SJSA1 (cell line): Measurements from ENCODE around the gene CYP26C1. TPM values are rescaled to one million over a fixed set of nuclear protein-coding genes. Genes with fewer than 3 reads are reported as not detected.

Source experiments
- DNase-seq, 2 experiments: peaks; one replicate each; pipeline ENCODE4 v3.0.0-alpha.2; 2015 to 2020; ENCODE audit warnings: low spot score in 2 of 2, low read depth in 1 of 2
- H3K27ac ChIP-seq: fragments of 250-450 bp; sonication (Bioruptor Pico); 2 replicates; pipeline ENCODE4 v1.5.1; 2020; ENCODE audit warnings: mild to moderate bottlenecking, moderate library complexity
- H3K27me3 ChIP-seq: fragments of 250-450 bp; sonication (Bioruptor Pico); replicated peaks from 2 replicates; pipeline ENCODE4 v1.5.1; 2020; ENCODE audit warnings: mild to moderate bottlenecking, moderate library complexity
- H3K36me3 ChIP-seq: fragments of 250-450 bp; sonication (Bioruptor Pico); 2 replicates; pipeline ENCODE4 v1.5.1; 2020; ENCODE audit warnings: mild to moderate bottlenecking
- H3K4me1 ChIP-seq: fragments of 250-450 bp; sonication (Bioruptor Pico); replicated peaks from 2 replicates; pipeline ENCODE4 v1.6.1; 2021; ENCODE audit warnings: mild to moderate bottlenecking
- H3K4me3 ChIP-seq: fragments of 250-450 bp; sonication (Bioruptor Pico); 2 replicates; pipeline ENCODE4 v1.5.1; 2020; ENCODE audit warnings: mild to moderate bottlenecking
- H3K9me3 ChIP-seq: fragments of 250-450 bp; sonication (Bioruptor Pico); replicated peaks from 2 replicates; pipeline ENCODE4 v1.5.1; 2020; ENCODE audit warnings: mild to moderate bottlenecking
- total RNA-seq: library from RNA; depleted of rRNA; stranded (reverse); fragments of >200 nt; shearing (Covaris generic); gene quantifications from 2 replicates; pipeline ENCODE4 v1.2.3, GENCODE V29; 2014

CYP26C1 gene
- total RNA-seq, 1 experiment from 2014 or later = not detected

DNA sequence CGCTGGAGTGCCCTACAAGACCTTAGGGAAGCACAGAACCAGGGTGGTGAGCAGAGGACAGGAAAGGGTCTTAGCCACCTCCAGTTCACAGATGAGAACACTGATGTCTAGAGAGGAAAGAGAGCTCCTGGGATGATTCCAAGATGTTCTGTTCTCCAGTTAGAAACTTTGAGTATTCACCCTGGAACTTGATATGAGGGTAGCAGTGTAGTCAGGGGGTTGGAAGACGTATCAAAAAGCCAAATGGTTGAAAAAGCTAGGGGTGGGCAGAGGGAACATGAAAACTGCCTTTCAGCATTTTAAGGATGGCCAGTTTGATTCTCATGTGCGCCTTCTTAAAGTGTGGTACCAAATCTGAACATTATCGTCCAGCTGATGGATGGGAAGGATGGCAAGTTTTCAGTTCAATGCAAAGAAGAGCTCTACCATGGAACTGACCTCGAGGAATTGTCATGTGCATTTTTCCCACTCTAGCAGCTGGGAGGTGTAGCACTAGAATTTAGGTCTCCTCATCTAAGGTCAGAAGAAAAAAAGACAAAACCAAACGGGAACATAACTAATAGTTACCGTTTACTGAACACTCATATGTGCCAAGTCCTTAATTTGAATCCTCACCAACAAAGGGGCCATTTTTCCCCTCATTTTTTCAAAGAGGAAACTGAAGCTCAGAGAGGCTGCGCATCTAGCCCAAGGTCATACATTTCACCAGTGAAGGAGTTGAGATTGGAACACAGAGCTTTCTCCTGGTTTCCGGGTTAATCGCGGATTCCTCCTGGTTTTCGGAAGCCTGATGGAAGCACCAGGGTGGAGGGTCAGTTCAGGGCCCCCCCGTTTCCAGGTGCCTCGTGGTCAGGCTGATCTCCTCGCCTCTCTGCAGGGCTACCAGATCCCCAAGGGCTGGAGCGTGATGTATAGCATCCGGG lies 7.1 kb downstream of the CYP26C1 start:
- H3K4me3 ChIP-seq = peak overlapping the region; percentile 30
- peaks cover 38% of the 10 kb centered on the region for H3K27me3 ChIP-seq

GRCh38 chr10:93068411-93069244 lies 8.0 kb downstream of the CYP26C1 start:
- peaks cover 41% of the 10 kb centered on the region for H3K4me1 ChIP-seq
- H3K27me3 ChIP-seq = peaks cover 47% of the 10 kb centered on the region
- H3K27ac ChIP-seq = no peak overlapping the region
- no peaks in the 10 kb centered on the region for H3K9me3 ChIP-seq
- peak; percentile 54 to 67 for DNase-seq
- H3K4me3 ChIP-seq = peak overlapping the region; percentile 30
- H3K36me3 ChIP-seq = no peaks in the 10 kb centered on the region

More for the DNA sequence above, 7.1 kb downstream of the CYP26C1 start:
- no peak for DNase-seq
- Histone ChIP-seq H3K4me1 (peaks cover 35% of the 10 kb centered on the region), H3K36me3 (no peaks in the 10 kb centered on the region), H3K27ac (no peak overlapping the region), H3K9me3 (peaks cover 3% of the 10 kb centered on the region; the same call in 1 of the 2 replicates)

- peaks cover 46% of the 10 kb centered on the region for H3K4me1 ChIP-seq
- no peak overlapping the region for H3K27ac ChIP-seq
- H3K9me3 ChIP-seq = no peaks in the 10 kb centered on the region
- peaks cover 49% of the 10 kb centered on the region for H3K27me3 ChIP-seq
- H3K36me3 ChIP-seq = no peaks in the 10 kb centered on the region
- peak in 1 of 2 experiments; percentile 35 for DNase-seq
- H3K4me3 ChIP-seq = no peak overlapping the region
Observed at GRCh38 chr10:93069245-93069561, 8.6 kb downstream of the CYP26C1 start.

DNA sequence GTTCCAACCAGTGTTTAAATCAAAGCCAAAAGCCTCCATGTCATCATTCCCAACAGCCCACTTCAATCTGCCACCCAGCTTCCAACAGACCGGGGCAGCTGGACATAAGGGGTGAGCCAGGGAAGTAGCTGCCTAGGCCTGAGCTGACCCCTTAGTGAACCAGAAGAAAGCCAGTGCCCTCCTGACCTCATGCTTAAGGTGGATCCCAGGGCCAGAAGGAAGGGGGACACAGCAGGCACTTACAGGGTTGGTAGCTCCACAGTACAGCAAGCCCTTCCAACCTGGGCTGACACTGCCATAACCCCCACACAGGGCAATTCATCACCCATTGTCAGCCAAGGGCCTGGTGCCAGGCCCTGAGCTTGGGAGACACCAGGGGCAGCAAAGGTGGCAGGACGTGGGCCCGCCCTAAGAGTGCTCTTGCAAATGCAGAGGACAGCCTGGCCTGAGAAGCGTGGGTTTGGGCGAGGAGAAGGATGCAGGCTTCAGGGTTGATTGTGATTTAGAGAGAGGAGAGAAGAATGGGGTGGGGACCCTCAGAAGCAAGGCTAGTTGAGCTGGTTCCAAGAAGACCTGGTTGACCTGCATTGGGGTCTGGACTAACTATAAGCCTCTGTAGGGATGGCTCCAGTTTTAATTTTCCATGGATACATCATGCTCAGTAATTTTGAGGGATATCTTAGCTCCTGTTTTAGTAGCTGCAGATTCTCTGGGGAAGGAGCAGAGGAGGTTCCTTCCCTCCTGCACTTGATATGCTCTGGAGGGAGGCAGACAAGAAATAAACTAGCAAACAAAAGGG lies 10.0 kb downstream of the CYP26C1 start:
- DNase-seq = peak in 1 of 2 experiments; percentile 26
- peaks cover 47% of the 10 kb centered on the region for H3K27me3 ChIP-seq
- no peak overlapping the region for H3K27ac ChIP-seq
- H3K4me3 ChIP-seq = no peak overlapping the region
- no peaks in the 10 kb centered on the region for H3K36me3 ChIP-seq
- H3K4me1 ChIP-seq = peaks cover 49% of the 10 kb centered on the region
- H3K9me3 ChIP-seq = no peaks in the 10 kb centered on the region

GRCh38 chr10:93071177-93071472 lies 10.5 kb downstream of the CYP26C1 start:
- H3K4me3 ChIP-seq = no peak overlapping the region
- H3K36me3 ChIP-seq = no peaks in the 10 kb centered on the region
- H3K27ac ChIP-seq = no peak overlapping the region
- no peaks in the 10 kb centered on the region for H3K9me3 ChIP-seq
- peaks cover 47% of the 10 kb centered on the region for H3K4me1 ChIP-seq
- H3K27me3 ChIP-seq = peaks cover 42% of the 10 kb centered on the region
- peak in 1 of 2 experiments; percentile 42 for DNase-seq

GRCh38 chr10:93071674-93072224 lies 11.2 kb downstream of the CYP26C1 start:
- H3K27ac ChIP-seq = no peak overlapping the region
- DNase-seq = peak in 1 of 2 experiments; percentile 38
- no peaks in the 10 kb centered on the region for H3K36me3 ChIP-seq
- H3K9me3 ChIP-seq = no peaks in the 10 kb centered on the region
- H3K4me3 ChIP-seq = no peak overlapping the region
- H3K4me1 ChIP-seq = peaks cover 50% of the 10 kb centered on the region
- H3K27me3 ChIP-seq = peaks cover 36% of the 10 kb centered on the region

- DNase-seq = peak in 1 of 2 experiments; percentile 37
- H3K4me3 ChIP-seq = no peak overlapping the region
Observed at GRCh38 chr10:93072225-93072712, 11.7 kb downstream of the CYP26C1 start.

DNA sequence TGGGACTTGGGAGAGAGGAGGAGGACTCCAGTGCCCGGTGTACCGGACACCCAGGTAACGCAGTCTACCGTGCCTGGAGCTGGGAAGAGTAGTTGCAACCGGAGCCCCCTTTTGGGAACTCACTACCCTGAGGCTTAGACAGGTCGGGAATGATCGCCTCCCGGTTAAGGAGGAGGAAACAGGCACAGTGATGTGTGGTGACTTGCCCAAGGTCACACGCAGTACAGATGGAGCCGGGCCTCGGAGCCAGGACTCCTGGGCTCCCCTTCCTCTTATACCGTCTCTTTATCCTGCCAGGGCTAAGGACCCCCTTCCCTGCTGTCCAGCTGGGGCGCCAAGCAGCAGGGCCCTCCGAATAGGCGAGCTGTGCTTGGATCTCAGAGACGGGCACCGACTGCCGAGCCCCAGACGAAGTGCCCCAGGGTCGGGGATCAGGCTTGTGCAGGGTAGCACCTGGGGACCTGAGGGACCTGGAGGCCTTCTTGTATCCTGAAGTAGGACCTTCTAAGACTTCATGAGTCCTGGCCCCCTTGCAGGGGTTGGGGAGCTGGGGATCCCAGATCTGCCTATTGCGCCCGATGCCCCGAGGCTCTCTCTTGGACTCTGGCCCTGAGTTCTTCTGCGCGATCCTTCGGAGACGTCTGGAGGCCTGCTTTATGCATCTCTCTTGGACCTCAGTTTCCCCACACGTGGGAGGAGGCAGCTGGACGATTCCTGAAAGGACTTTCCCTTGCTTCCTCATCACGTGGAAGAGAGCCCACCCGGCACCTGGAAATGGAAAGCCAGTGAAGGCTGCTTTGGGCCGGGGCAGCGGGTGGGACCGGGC lies 12.3 kb downstream of the CYP26C1 start:
- DNase-seq = peak in 1 of 2 experiments; percentile 43
- Histone ChIP-seq H3K4me3 (peak overlapping the region; percentile 41), H3K27me3 (peaks cover 24% of the 10 kb centered on the region)

More at GRCh38 chr10:93072225-93072712, 11.7 kb downstream of the CYP26C1 start:
- Histone ChIP-seq H3K36me3 (no peaks in the 10 kb centered on the region), H3K27ac (no peak overlapping the region), H3K4me1 (peaks cover 56% of the 10 kb centered on the region), H3K27me3 (peaks cover 30% of the 10 kb centered on the region), H3K9me3 (no peaks in the 10 kb centered on the region)

DNA sequence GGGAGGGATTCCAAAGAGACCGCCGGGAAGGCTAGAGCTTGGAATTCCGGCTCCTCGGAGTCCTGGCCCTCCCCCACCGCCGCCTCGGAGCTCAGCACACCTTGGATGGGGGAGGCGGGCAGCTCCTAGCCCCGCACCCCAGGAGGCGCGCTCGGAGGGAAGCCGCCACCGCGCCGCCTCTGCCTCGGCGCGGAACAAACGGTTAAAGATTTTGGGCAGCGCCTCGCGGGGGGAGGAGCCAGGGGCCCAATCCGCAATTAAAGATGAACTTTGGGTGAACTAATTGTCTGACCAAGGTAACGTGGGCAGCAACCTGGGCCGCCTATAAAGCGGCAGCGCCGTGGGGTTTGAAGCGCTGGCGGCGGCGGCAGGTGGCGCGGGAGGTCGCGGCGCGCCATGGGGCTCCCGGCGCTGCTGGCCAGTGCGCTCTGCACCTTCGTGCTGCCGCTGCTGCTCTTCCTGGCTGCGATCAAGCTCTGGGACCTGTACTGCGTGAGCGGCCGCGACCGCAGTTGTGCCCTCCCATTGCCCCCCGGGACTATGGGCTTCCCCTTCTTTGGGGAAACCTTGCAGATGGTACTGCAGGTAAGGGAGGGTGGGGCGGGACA lies 13.0 kb downstream of the CYP26C1 start, which contains the start of gene CYP26A1:
TSS of gene CYP26A1 (plus strand) at position 355 of the 608 bp plus-strand sequence. CDS start at position 397, 42 bp downstream.
- peaks cover 21% of the 10 kb centered on the region for H3K27me3 ChIP-seq
- peak in 1 of 2 experiments; percentile 33 for DNase-seq
- no peaks in the 10 kb centered on the region for H3K36me3 ChIP-seq
- no peaks in the 10 kb centered on the region for H3K9me3 ChIP-seq
- H3K4me3 ChIP-seq = peak within 1 kb of the TSS; percentile 41
- H3K4me1 ChIP-seq = peaks cover 60% of the 10 kb centered on the region
- no peak within 1 kb of the TSS for H3K27ac ChIP-seq

More for the DNA sequence above, 12.3 kb downstream of the CYP26C1 start:
- peaks cover 60% of the 10 kb centered on the region for H3K4me1 ChIP-seq
- no peaks in the 10 kb centered on the region for H3K36me3 ChIP-seq
- no peak overlapping the region for H3K27ac ChIP-seq
- no peaks in the 10 kb centered on the region for H3K9me3 ChIP-seq

DNA sequence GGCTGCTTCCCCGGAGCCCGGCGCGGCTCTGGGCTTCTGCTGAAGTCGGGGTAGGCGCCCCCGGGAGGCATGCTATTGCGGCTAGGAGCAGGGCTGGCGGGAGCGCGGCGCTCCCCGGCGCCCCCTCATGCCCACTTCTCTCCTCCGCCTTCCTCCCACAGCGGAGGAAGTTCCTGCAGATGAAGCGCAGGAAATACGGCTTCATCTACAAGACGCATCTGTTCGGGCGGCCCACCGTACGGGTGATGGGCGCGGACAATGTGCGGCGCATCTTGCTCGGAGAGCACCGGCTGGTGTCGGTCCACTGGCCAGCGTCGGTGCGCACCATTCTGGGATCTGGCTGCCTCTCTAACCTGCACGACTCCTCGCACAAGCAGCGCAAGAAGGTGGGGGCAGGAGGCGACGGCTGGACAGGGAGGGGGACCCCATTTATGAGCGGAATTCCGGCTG lies 13.6 kb downstream of the CYP26C1 start:
- DNase-seq = peak; percentile 42
- H3K27ac ChIP-seq = no peak overlapping the region
- peaks cover 60% of the 10 kb centered on the region for H3K4me1 ChIP-seq
- H3K36me3 ChIP-seq = no peaks in the 10 kb centered on the region
- H3K4me3 ChIP-seq = peak overlapping the region; percentile 41
- H3K27me3 ChIP-seq = peaks cover 21% of the 10 kb centered on the region
- H3K9me3 ChIP-seq = no peaks in the 10 kb centered on the region

GRCh38 chr10:93074597-93075368 lies 14.2 kb downstream of the CYP26C1 start:
- DNase-seq = peak in 1 of 2 experiments; percentile 37
- Histone ChIP-seq H3K36me3 (no peaks in the 10 kb centered on the region), H3K27ac (no peak overlapping the region), H3K4me3 (peak overlapping the region; percentile 41), H3K9me3 (no peaks in the 10 kb centered on the region), H3K27me3 (peaks cover 21% of the 10 kb centered on the region), H3K4me1 (peaks cover 65% of the 10 kb centered on the region)
